ENCODE results near the gene BICRA.

BICRA gene

DNA sequence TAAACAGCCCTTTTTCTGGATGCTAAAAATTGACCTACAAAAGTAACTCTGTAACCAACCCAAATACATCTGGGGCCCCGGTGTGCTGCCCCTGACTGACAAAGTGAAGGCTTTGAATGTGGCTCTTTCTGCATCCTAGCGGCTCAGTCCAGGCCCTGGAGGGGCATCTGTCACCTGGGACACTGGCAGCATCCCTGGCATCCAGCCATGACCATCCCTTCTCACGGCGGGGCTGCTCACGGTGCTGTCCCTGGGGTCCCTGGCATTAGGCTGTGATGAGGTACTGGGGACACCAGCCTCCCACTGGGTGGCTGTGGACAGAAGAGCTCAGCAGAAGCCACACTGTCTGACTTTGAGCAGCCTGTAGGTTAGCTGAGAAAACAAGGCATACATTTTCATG is 34.3 kb downstream of the BICRA start:
- TF ChIP-seq PAX5 (IDR thresholded peaks at IDR 0.05; ENCODE audit: insufficient read depth, low read length, severe bottlenecking): no peak
- TF ChIP-seq POLR2AphosphoS5 (IDR thresholded peaks at IDR 0.05; ENCODE audit: low read depth, low read length): no peak
- TF ChIP-seq TAF1 (IDR thresholded peaks at IDR 0.05; ENCODE audit: low read depth, low read length): no peak
- no peak for TF ChIP-seq SPI1 (IDR thresholded peaks at IDR 0.05; ENCODE audit: low read depth, low read length)
- TF ChIP-seq POLR2A (IDR thresholded peaks at IDR 0.05; ENCODE audit: low read depth, low read length): no peak
- TF ChIP-seq POU2F2 (IDR thresholded peaks at IDR 0.05; ENCODE audit: low read depth, low read length): no peak
- DNase-seq (ENCODE audit: insufficient read length, low spot score) (no peak), FAIRE-seq (no peak)

DNA sequence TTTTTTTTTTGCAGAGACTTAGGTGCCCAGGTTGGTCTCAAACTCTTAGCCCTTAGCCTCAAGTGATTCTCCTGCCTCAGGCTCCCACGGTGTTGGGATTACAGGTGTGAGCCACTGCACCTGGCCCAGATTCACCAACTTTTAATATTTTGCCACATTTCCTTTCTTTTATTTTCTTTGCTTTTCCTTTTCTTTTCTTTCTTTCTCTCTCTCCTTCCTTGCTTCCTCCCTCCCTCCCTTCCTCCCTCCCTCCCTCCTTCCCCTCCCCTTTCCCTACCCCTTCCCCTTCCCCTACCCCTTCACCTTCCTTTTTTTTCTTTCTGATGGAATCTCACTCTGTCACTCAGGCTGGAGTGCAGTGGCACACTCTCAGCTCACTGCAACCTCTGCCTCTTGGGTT is 35.3 kb downstream of the BICRA start:
- no peak for FAIRE-seq
- TF ChIP-seq SPI1 (IDR thresholded peaks at IDR 0.05; ENCODE audit: low read depth, low read length) (no peak), POLR2A (IDR thresholded peaks at IDR 0.05; ENCODE audit: low read depth, low read length) (no peak), TAF1 (IDR thresholded peaks at IDR 0.05; ENCODE audit: low read depth, low read length) (no peak), PAX5 (IDR thresholded peaks at IDR 0.05; ENCODE audit: insufficient read depth, low read length, severe bottlenecking) (no peak), POLR2AphosphoS5 (IDR thresholded peaks at IDR 0.05; ENCODE audit: low read depth, low read length) (no peak), POU2F2 (IDR thresholded peaks at IDR 0.05; ENCODE audit: low read depth, low read length) (no peak)
- no peak for DNase-seq (ENCODE audit: insufficient read length, low spot score)

DNA sequence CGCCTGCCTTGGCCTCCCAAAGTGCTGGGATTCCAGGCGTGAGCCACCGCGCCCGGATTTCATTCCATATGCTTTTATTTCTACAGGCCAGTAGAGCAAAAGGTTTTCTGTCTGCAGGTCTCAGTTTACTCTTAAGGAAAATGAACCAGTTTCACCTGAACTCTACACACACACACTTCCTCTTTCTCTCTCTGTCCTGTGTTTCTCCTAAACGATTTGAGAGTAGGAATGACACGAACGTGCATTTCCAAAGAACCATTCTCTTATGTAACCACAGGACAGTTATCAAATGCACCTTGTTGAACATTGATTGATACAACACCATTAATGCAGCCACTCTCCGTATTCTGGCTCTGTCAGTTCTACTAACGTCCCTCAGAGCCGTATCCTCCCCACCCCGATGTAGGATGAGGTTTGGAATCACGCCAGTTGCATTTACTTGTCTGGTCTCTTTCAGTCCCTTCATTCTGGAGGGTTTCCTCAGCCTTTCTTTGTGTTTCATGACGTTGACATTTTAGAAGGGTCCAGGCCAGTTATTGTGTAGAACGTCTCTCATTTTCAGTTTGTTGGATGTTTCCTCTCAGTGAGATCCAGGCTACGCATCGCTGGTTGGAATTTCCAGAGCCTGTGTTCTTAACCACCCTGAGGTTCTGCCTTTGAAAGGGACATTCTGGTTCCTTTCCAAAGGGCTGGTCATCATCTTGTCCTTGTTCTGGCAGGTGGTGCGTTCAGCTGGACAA is 36.0 kb downstream of the BICRA start:
- FAIRE-seq (no peak), DNase-seq (ENCODE audit: insufficient read length, low spot score) (no peak)
- peak; percentile 69 for TF ChIP-seq SPI1 (IDR thresholded peaks at IDR 0.05; ENCODE audit: low read depth, low read length)
- no peak for TF ChIP-seq TAF1 (IDR thresholded peaks at IDR 0.05; ENCODE audit: low read depth, low read length)
- TF ChIP-seq PAX5 (IDR thresholded peaks at IDR 0.05; ENCODE audit: insufficient read depth, low read length, severe bottlenecking): no peak
- TF ChIP-seq POU2F2 (IDR thresholded peaks at IDR 0.05; ENCODE audit: low read depth, low read length): no peak
- no peak for TF ChIP-seq POLR2AphosphoS5 (IDR thresholded peaks at IDR 0.05; ENCODE audit: low read depth, low read length)
- no peak for TF ChIP-seq POLR2A (IDR thresholded peaks at IDR 0.05; ENCODE audit: low read depth, low read length)

DNA sequence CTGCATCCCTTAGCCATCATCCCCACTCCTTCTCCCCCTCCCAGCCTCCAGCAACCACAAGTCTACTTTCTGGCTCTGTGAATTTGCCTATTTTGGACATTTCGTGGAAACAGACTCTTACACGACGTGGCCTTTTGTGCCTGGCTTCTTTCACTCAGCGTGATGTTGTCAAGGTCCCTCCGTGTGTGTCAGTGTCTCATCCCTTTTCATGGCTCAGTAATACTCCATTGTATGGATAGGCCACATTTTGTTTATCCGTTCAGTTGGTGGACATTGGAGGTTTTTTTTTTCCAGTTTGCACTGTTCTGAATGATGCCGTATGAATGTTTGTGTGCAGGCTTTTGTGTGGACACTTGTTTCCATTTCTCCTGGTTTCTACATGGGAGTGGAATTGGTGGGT is 38.0 kb downstream of the BICRA start:
- DNase-seq (ENCODE audit: insufficient read length, low spot score): no peak
- no peak for FAIRE-seq
- no peak for TF ChIP-seq TAF1 (IDR thresholded peaks at IDR 0.05; ENCODE audit: low read depth, low read length)
- no peak for TF ChIP-seq SPI1 (IDR thresholded peaks at IDR 0.05; ENCODE audit: low read depth, low read length)
- TF ChIP-seq POLR2AphosphoS5 (IDR thresholded peaks at IDR 0.05; ENCODE audit: low read depth, low read length): no peak
- TF ChIP-seq PAX5 (IDR thresholded peaks at IDR 0.05; ENCODE audit: insufficient read depth, low read length, severe bottlenecking): no peak
- TF ChIP-seq POLR2A (IDR thresholded peaks at IDR 0.05; ENCODE audit: low read depth, low read length): no peak
- TF ChIP-seq POU2F2 (IDR thresholded peaks at IDR 0.05; ENCODE audit: low read depth, low read length): no peak

DNA sequence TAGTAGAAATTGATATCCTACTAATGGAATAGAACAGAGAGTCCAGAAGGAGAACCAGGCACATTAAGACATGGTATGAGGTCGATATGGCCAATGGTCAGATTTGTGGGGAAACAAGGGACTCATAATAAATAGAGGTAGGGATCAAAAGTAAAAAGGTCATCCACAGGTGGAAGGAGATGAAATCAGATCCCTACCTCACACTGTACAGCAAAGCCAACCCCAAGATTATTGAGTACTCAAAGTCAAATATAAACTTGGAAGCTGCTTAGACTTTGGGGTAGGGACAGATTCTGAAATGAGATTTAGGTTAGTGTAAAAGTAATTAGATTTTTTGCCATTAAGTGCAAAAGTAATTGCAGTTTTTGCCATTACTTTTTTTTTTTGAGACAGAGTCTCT is 40.7 kb downstream of the BICRA start:
- FAIRE-seq (no peak), DNase-seq (ENCODE audit: insufficient read length, low spot score) (no peak)
- no peak for TF ChIP-seq PAX5 (IDR thresholded peaks at IDR 0.05; ENCODE audit: insufficient read depth, low read length, severe bottlenecking)
- TF ChIP-seq TAF1 (IDR thresholded peaks at IDR 0.05; ENCODE audit: low read depth, low read length): no peak
- no peak for TF ChIP-seq SPI1 (IDR thresholded peaks at IDR 0.05; ENCODE audit: low read depth, low read length)
- no peak for TF ChIP-seq POU2F2 (IDR thresholded peaks at IDR 0.05; ENCODE audit: low read depth, low read length)
- no peak for TF ChIP-seq POLR2AphosphoS5 (IDR thresholded peaks at IDR 0.05; ENCODE audit: low read depth, low read length)
- TF ChIP-seq POLR2A (IDR thresholded peaks at IDR 0.05; ENCODE audit: low read depth, low read length): no peak

DNA sequence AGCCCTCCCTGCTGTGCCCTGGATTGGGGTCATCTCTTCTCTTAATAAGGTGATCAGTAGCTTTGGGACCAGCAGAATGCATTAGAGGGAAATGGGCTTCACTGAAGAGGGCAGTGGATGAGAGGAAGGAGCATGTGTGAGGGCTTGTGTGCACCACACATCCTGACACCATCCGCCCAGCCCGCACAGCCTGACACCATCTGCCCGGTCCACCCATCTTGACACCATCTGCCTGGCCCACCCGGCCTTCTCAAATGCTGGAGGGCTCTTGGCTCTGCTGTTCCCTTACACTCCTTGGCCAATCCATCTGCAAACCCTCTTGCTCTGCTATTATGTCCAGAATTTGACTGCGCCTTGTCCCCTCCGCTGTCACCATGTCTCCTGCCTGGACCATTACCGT is 41.8 kb downstream of the BICRA start:
- DNase-seq (ENCODE audit: insufficient read length, low spot score) (no peak), FAIRE-seq (no peak)
- TF ChIP-seq POLR2A (IDR thresholded peaks at IDR 0.05; ENCODE audit: low read depth, low read length): no peak
- no peak for TF ChIP-seq TAF1 (IDR thresholded peaks at IDR 0.05; ENCODE audit: low read depth, low read length)
- no peak for TF ChIP-seq PAX5 (IDR thresholded peaks at IDR 0.05; ENCODE audit: insufficient read depth, low read length, severe bottlenecking)
- TF ChIP-seq SPI1 (IDR thresholded peaks at IDR 0.05; ENCODE audit: low read depth, low read length): no peak
- no peak for TF ChIP-seq POU2F2 (IDR thresholded peaks at IDR 0.05; ENCODE audit: low read depth, low read length)
- no peak for TF ChIP-seq POLR2AphosphoS5 (IDR thresholded peaks at IDR 0.05; ENCODE audit: low read depth, low read length)

DNA sequence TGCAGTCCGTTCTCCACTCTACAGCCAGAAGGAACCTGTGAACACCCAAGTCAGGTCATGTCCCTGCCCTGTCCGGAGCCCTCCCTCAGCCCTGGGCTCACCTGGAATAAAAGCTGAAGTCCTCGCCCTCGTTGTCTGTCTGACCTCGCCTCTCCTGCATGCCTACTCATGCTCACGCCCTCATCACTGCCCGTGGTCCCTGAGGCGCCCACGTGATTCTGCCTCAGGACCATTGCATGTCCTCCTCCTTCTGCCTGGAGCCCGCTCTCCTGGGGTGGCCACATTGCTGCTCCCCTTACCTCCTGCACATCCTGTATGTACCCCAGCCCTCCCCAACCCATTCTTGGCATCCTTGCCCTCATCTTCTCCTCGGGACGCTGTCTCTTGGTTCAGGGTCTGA is 42.2 kb downstream of the BICRA start:
- TF ChIP-seq SPI1 (IDR thresholded peaks at IDR 0.05; ENCODE audit: low read depth, low read length) (no peak), POU2F2 (IDR thresholded peaks at IDR 0.05; ENCODE audit: low read depth, low read length) (no peak), POLR2A (IDR thresholded peaks at IDR 0.05; ENCODE audit: low read depth, low read length) (no peak), TAF1 (IDR thresholded peaks at IDR 0.05; ENCODE audit: low read depth, low read length) (no peak), POLR2AphosphoS5 (IDR thresholded peaks at IDR 0.05; ENCODE audit: low read depth, low read length) (no peak), PAX5 (IDR thresholded peaks at IDR 0.05; ENCODE audit: insufficient read depth, low read length, severe bottlenecking) (no peak)
- DNase-seq (ENCODE audit: insufficient read length, low spot score) (no peak), FAIRE-seq (no peak)

DNA sequence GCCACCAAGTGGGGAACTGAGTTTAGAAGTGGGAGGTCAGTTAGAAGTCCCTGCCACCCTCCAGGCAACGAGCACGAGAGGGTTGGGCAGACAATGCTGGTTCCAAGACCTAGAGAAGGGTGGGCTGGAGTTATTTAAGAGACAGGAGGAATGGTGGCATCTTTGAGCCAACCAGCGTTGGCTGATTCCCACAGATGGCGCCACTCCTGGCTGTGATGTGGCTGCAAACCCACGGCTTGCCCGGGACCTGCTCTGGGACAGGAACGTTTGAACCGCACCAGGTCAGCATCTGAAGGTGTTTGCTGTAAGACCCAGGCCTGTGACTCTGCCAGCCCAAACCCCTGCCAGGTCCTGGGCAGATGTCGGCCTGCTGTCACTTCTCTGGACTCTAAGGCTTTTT is 42.8 kb downstream of the BICRA start:
- TF ChIP-seq POU2F2 (IDR thresholded peaks at IDR 0.05; ENCODE audit: low read depth, low read length) (no peak), SPI1 (IDR thresholded peaks at IDR 0.05; ENCODE audit: low read depth, low read length) (no peak), PAX5 (IDR thresholded peaks at IDR 0.05; ENCODE audit: insufficient read depth, low read length, severe bottlenecking) (no peak), POLR2AphosphoS5 (IDR thresholded peaks at IDR 0.05; ENCODE audit: low read depth, low read length) (no peak), TAF1 (IDR thresholded peaks at IDR 0.05; ENCODE audit: low read depth, low read length) (no peak), POLR2A (IDR thresholded peaks at IDR 0.05; ENCODE audit: low read depth, low read length) (no peak)
- DNase-seq (ENCODE audit: insufficient read length, low spot score) (no peak), FAIRE-seq (no peak)

DNA sequence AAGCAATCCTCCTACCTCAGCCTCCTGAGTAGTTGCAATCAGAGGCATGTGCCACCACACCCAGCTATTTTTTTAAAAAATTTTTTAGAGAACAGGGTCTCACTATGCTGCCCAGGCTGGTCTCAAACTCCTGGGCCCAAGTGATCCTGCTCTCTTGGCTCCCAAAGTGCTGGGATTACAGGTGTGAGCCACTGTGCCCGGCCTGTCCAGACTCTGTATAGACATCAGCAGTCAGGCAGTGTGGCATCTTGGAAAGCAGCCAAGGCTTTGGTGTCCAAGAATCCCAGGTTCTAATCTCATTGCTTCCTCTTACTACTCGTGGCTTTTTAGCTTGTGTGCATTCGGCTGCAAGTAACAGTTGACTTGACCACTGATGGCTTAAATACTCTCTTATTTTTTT is 43.4 kb downstream of the BICRA start:
- no peak for FAIRE-seq
- no peak for DNase-seq (ENCODE audit: insufficient read length, low spot score)

More for the DNA sequence above, 43.4 kb downstream of the BICRA start:
- TF ChIP-seq SPI1 (IDR thresholded peaks at IDR 0.05; ENCODE audit: low read depth, low read length): no peak
- no peak for TF ChIP-seq TAF1 (IDR thresholded peaks at IDR 0.05; ENCODE audit: low read depth, low read length)
- TF ChIP-seq POLR2AphosphoS5 (IDR thresholded peaks at IDR 0.05; ENCODE audit: low read depth, low read length): no peak
- TF ChIP-seq POLR2A (IDR thresholded peaks at IDR 0.05; ENCODE audit: low read depth, low read length): no peak
- TF ChIP-seq PAX5 (IDR thresholded peaks at IDR 0.05; ENCODE audit: insufficient read depth, low read length, severe bottlenecking): no peak
- no peak for TF ChIP-seq POU2F2 (IDR thresholded peaks at IDR 0.05; ENCODE audit: low read depth, low read length)
